NCI-H1092 (cell line): Measurements from ENCODE around the gene EMILIN3.
A peak's percentile ranks its signal among the peaks of the same experiment; 100 is the strongest.
"Not testable (repeated sequence)": the region's sequence is repeated elsewhere in the genome, so short reads cannot be mapped to it uniquely, and the experiment has no call there.

Experiments used
- DNase-seq: peaks from one replicate; lab custom pipeline; 2025; lab: John Stamatoyannopoulos, UW

Gene EMILIN3

GRCh38 chr20:41318271-41318649 is 48.4 kb downstream of the EMILIN3 start:
- no peak for DNase-seq

- peak; percentile 97 for DNase-seq
Observed at GRCh38 chr20:41317546-41318270, 48.9 kb downstream of the EMILIN3 start, which contains the start of gene ZHX3. ZHX3 (minus strand) TSS chr20:41317731; CDS start chr20:41204916, 112,815 bp downstream.

- peak; percentile 51 for DNase-seq
Observed at GRCh38 chr20:41316602-41317545, 49.7 kb downstream of the EMILIN3 start.

GRCh38 chr20:41316051-41316450 is 50.6 kb downstream of the EMILIN3 start:
- no peak for DNase-seq

- no peak for DNase-seq
Observed at GRCh38 chr20:41314386-41314785, 52.2 kb downstream of the EMILIN3 start.

GRCh38 chr20:41312009-41312408 is 54.6 kb downstream of the EMILIN3 start:
- DNase-seq = not testable (repeated sequence)
